HG03432 (cell line): ENCODE data around the gene LSM2.
"Not testable (repeated sequence)": the region's sequence is repeated elsewhere in the genome, so short reads cannot be mapped to it uniquely, and the experiment has no call there.

Experiments
- ATAC-seq: cut with Tn5 transposase; IDR thresholded peaks from one replicate; pipeline ENCODE4 v1.9.1; 2021; ENCODE audit warnings: mild to moderate bottlenecking, moderate library complexity; ENCODE audit not compliant: unreplicated experiment

LSM2 gene

DNA sequence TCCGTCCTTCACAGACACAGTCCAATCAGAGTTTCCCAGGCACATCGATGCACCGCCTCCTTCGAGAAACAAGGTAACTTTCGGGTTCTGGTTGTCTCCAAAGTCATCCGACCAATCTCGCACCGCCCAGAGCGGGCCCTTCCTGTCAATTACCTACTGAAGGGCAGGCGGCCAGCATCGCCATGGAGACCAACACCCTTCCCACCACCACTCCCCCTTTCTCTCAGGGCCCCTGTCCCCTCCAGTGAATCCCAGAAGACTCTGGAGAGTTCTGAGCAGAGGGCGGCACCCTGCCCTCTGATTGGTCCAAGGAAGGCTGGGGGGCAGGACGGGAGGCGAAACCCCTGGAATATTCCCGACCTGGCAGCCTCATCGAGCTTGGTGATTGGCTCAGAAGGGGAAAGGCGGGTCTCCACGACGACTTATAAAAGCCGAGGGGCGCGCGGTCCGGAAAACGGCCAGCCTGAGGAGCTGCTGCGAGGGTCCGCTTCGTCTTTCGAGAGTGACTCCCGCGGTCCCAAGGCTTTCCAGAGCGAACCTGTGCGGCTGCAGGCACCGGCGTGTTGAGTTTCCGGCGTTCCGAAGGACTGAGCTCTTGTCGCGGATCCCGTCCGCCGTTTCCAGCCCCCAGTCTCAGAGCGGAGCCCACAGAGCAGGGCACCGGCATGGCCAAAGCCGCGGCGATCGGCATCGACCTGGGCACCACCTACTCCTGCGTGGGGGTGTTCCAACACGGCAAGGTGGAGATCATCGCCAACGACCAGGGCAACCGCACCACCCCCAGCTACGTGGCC lies 20.7 kb upstream of the LSM2 start, which contains the start of gene HSPA1B:
HSPA1B (plus strand) TSS at position 453 of the 794 bp plus-strand sequence; CDS start at position 666, 213 bp downstream.
- ATAC-seq: peak; percentile 62

DNA sequence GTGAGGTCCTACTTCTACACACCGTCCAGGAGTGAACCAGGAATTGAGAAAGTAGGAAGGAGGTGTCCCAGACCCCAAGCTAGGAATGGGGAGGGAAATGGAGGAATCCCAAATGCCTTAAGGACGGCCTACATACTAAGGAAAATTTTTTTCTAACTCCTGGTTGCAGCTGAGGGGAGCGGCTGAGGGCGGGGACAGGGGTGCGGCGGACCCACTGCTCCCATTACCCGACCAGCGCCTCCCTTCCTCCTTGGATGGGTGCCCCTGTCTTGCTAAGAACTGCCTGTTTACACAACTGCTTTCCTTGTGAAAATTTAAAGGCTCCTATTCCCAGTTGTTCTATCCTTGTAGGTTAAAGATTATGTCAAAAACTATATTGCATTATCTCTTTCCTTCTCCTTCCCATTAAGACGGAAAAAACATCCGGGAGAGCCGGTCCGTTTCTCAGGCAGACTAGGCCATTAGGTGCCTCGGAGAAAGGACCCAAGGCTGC lies 20.1 kb upstream of the LSM2 start:
- no peak for ATAC-seq

DNA sequence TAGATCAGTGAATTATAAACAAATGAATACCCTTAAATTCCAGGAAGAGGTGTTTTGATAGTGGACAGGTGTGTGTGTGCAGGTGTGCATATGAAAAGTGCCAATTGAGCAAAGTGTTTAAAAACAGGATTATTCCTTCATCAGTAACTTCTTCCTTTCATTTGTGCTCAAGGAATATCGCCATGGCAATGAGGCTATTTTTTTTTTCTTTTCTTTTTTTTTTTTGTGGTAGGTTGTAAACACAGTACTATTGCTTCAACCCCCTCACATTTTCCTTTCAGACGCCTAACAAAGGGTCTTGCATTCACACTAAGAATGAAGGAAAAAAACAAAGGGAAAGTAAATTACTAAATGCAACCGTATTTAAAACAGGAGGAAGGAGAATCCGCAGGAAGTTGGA lies 18.8 kb upstream of the LSM2 start:
- ATAC-seq: no peak

DNA sequence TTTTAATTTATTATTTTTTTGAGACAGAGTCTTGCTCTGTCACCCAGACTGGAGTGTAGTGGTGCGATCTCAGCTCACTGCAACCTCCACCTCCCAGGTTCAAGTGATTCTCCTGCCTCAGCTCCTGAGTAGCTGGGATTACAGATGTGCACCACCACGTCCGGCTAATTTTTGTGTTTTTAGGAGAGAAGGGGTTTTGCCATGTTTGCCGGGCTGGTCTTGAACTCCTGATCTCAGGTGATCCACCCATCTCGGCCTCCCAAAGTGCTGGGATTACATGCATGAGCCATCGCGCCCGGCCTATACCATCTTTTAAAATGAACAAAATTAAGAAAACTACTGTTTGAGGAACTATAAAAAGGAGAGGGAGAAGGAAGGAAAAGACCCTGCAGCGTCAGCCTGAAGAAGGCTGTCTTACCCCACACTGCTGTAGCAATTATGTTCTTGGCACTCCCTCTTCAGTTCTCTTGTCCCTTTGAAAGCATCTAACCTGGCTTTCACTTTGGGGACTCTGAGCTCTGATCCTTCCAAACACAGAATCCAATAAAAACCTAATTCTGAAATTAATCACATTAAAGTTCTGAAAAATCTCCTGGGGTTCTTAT lies 16.9 kb upstream of the LSM2 start:
- not testable (repeated sequence) for ATAC-seq

DNA sequence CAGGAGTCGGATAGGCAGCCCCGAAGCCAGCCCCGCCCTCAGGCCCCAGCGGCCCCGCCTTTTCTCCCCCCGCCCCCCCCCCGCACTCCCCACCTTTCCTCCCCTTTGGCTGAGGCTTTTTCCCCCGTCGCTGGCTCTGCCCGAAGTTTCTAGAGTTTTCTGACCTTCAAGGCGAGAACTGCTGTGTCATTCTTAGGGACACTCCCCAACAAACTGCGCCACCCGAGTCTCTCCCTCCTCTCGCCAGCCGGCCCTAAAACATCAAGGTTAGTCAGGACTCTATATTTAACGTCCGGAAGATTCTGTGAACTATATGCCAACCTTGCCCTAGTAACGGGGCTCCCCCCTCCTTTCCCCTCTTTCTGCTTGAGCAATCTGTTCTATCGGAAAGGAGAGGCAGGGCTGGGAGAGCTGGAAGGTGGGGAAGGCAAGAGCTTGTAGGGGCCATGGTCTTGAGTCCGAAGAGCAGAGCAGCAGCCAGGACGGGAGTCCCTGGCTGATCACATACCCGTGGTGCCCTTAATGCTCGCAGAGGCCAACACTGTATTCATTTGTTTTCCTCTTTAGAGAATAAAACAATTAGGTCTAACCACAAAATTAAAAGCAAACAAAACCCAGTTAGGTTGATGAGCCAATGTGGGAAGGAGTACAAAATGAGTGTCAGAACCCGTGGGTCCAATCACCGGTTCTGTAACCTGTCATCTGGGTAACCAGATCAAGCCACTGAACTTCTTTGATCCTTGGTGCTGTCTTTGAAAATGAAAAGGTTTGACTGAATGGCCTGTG lies 15.5 kb upstream of the LSM2 start:
- ATAC-seq: peak; percentile 27

DNA sequence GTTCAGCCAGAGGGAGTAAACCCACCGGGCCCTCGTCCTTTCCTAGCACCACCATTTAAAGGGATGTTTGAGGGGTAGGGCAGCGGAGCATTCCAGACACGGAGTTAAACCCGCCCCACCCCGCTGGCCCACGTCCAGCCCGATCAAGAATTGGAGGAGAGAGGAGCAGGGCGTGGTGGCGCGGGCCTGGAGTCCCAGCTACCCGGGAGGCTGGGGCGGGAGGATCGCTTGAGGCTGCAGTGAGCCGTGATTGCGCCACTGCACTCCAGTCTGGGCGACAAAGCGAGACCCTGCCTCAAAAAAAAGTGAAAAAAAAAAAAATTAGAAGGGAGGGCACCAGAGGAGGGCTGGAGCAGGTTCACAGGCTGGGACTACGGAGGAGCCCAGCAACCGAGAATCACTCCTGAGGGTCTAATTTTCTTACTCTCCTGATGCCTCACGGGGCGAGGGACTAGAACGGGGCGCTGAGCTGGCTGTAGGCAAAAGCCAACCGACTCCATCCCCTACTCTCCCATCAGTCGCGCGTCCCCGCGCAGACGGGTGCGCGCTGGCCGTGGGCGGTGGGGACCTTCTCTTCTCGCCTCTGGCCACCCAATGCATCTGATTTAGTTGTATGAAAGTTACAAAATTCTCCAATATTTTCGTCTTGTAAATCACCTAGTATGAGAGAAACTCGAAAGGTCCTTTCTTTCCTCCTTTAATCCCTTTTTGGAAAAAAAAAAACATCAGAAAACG lies 14.7 kb upstream of the LSM2 start:
- peak; percentile 48 for ATAC-seq

DNA sequence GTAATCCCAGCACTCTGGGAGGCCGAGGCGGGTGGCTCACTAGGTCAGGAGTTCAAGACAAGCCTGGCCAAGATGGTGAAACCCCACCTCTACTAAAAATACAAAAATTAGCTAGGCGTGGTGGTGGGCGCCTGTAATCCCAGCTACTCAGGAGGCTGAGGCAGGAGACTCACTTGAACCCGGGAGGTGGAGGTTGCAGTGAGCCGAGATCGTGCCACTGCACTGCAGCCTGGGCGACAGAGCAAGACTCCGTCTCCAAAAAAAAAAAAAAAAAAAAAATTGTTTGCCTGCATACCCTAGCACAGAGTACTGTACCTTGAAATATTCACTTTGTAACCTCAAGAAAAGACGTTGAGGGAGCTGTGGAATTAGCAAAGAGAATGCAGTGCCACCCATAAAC lies 13.6 kb upstream of the LSM2 start:
- not testable (repeated sequence) for ATAC-seq

DNA sequence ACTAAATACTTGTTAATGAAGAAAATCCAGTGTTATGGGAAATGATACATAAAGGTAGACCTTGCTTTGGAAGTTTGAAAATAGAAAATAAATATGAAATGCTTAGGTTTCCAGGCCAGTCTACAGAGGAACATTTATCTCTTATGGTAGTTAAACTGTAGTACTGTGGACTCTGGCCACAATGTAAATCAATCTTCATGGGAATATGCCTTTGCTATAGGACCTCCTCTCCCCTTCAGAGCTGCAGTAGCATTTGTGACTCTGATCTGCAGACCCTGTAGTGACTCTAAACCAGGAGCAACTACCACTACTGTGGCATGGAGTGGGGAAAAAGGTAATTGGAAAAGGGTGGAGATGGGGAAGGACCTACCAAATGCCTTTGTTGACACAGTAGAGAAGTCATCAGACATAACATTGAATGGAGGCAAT lies 13.1 kb upstream of the LSM2 start:
- no peak for ATAC-seq

DNA sequence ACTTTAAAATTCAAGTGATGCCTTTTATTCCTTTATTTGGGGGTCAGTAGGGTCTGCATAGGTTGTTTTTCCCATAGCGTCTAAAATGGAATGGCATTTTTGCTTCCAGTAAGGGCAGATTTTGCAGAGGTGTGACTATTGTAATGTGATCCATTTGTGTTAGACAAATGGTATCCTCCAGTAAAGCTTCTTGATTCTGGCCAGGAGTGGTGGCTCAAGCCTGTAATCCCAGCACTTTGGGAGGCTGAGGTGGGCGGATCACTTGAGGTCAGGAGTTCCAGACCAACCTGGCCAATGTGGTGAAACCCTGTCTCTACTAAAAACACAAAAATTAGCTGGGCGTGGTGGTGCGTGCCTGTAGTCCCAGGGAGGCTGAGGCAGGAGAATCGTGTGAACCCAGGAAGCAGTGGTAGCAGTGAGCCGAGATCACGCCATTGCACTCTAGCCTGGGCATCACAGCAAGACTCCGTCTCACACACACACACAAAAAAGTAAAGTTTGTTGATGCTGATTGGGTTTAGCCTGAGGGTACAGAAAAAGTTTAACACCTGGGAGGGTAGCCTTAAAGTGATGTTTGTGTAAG lies 11.3 kb upstream of the LSM2 start:
- ATAC-seq: not testable (repeated sequence)

DNA sequence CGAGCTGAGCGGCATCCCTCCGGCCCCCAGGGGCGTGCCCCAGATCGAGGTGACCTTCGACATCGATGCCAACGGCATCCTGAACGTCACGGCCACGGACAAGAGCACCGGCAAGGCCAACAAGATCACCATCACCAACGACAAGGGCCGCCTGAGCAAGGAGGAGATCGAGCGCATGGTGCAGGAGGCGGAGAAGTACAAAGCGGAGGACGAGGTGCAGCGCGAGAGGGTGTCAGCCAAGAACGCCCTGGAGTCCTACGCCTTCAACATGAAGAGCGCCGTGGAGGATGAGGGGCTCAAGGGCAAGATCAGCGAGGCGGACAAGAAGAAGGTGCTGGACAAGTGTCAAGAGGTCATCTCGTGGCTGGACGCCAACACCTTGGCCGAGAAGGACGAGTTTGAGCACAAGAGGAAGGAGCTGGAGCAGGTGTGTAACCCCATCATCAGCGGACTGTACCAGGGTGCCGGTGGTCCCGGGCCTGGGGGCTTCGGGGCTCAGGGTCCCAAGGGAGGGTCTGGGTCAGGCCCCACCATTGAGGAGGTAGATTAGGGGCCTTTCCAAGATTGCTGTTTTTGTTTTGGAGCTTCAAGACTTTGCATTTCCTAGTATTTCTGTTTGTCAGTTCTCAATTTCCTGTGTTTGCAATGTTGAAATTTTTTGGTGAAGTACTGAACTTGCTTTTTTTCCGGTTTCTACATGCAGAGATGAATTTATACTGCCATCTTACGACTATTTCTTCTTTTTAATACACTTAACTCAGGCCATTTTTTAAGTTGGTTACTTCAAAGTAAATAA lies 10.6 kb upstream of the LSM2 start:
- ATAC-seq: not testable (repeated sequence)

DNA sequence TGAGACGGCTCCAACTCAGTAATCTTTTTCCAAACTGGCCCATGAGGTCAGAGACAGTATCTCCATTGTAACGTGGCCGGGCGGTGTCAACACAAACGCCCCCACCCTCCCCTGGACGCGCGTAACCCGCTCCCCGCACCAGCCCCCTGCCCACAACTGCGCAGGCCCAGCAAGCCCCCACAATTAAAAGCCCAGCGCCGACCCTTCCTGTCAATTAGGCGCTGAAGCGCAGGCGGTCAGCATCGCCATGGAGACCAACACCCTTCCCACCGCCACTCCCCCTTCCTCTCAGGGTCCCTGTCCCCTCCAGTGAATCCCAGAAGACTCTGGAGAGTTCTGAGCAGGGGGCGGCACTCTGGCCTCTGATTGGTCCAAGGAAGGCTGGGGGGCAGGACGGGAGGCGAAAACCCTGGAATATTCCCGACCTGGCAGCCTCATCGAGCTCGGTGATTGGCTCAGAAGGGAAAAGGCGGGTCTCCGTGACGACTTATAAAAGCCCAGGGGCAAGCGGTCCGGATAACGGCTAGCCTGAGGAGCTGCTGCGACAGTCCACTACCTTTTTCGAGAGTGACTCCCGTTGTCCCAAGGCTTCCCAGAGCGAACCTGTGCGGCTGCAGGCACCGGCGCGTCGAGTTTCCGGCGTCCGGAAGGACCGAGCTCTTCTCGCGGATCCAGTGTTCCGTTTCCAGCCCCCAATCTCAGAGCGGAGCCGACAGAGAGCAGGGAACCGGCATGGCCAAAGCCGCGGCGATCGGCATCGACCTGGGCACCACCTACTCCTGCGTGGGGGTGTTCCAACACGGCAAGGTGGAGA lies 8.5 kb upstream of the LSM2 start, which contains the start of the genes HSPA1A and HSPA1L:
HSPA1A (plus strand) TSS at position 519 of the 814 bp plus-strand sequence; CDS start at position 733, 214 bp downstream.
HSPA1L (minus strand) TSS at position 259 of the 814 bp plus-strand sequence. CDS start 3,311 bp downstream, outside the sequence.
- no peak for ATAC-seq

DNA sequence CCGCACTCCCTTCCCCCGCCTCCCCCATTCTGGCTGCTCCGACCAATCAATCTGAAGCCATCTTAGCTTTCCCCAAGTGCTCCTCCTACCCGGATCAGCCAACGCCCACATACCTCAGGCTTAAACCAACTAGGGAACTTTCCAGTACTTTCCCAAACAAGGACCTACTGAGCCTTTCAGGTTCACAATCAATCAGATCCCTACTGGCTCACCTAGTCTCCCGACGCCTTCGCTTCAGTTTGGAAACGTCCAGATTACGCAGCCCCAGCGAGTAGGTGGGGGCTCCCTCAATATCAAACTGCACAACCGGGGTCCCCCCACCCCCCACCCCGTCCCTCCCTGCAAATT lies 7.9 kb upstream of the LSM2 start:
- no peak for ATAC-seq

DNA sequence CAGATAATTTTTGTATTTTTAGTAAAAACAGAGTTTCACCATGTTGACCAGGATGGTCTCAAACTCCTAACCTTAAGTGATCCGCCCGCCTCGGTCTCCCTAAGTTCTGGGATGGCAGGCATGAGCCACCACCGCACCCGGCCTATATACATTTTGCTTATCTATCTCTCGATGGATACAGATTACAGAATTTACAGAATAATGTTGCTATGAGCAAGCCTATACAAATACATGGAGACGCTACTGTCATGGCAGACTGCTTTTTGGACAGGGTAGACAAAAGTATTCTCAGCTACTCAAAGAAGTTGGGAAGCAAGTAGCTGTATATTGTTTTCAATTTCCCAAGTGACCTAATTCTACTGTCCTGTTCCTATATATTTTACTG lies 6.7 kb upstream of the LSM2 start:
- ATAC-seq: no peak

DNA sequence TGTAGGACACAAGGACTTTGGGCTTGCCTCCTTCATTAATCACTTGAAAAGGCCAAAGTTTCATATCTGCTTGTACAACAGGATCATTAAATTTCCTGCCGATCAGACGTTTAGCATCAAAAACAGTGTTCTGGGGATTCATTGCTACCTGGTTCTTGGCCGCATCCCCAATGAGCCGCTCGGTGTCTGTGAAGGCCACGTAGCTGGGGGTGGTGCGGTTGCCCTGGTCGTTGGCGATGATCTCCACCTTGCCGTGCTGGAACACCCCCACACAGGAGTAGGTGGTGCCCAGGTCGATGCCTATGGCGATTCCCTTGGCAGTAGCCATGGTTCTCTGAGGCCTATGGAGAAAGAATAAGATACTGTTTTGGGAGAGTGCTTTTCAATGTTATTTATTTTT lies 4.9 kb upstream of the LSM2 start:
- ATAC-seq: no peak

DNA sequence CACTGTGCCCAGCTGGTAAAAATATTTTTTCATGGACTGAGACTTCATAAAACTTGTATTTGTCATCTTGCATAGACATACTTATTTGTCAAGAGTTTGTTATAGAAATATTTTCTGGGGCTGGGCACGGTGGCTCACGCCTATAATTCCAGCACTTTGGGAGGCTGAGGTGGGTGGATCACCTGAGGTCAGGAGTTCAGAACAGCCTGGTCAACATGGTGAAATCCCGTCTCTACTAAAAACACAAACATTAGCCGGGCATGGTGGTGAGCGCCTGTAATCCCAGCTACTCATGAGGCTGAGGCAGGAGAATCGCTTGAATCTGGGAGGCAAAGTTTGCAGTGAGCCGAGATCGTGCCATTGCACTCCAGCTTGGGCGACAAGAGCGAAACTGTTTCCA lies 1.8 kb upstream of the LSM2 start:
- ATAC-seq: not testable (repeated sequence)

DNA sequence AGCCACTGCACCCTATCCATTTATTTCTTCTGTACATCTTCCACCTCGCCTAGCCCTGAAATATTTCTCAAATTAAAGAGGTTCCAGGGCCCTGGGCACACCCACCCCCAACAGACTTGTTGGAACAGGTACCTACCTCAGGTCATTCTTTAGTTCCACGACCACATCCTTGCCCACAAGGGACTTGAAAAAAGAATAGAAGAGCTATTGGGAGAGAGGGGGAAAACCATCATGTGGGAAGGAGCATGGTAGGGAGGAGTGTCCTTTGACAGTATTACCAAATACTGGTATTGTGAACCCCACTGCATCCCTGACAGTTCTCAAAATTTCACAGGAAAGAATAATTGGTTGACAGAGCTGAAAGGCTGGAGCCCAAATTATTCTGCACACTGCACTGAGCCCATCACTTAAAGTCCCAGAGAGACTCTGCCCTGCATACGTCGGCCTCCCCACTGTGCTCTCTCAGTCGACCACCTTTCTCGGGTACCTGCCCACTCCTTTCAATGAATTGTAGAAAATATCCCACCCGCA lies 762 bp downstream of the LSM2 start:
- ATAC-seq: peak; percentile 12

DNA sequence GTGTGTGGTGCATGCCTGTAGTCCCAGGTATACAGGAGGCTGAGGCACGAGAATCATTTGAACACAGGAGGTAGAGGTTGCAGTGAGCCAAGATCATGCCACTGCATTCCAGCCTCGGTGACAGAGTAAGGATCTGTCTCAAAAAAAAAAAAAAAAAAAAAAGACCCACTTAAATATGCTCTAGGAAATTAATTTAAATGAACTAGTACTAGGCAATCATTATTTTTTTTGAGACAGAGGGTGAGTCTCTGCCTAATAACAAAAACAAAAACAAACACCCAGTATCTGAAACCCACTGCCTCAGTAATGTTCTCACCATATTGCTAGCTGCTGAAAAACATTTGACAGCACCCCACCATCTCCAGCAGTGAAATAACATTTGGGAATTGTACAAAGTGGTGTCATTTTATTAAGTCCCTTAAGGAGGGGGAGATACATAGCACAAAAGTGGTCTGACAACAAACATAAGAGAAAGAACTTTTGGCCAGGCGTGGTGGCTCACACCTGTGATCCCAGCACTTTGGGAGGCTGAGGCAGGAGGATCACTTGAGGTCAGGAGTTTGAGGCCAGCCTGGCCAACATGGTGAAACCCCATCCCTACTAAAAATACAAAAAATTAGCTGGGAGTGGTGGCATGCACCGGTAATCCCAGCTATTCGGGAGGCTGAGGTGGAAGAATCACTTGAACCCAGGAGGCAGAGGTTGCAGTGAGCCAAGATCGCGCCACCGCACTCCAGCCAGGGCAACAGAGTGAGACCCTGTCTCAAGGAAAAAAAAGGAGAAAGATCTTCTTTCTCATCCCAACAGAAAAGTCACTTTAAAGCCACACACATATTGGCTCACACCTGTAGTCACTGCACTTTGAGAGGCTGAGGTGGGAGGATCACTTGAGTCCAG lies 5.5 kb downstream of the LSM2 start:
- ATAC-seq: not testable (repeated sequence)
